Tongue (tissue), 2 donors: Measurements from ENCODE around the gene ABCA12. TPM values are rescaled to one million over a fixed set of nuclear protein-coding genes. Genes with fewer than 3 reads are reported as not detected.
A peak's percentile ranks its signal among the peaks of the same experiment; 100 is the strongest.
"Not testable (repeated sequence)": the region's sequence is repeated elsewhere in the genome, so short reads cannot be mapped to it uniquely, and the experiment has no call there.

ENCODE experiments used
- DNase-seq: peaks from one replicate; pipeline ENCODE4 v3.0.0-alpha.2; 2015
- total RNA-seq: library from RNA; depleted of rRNA; stranded (reverse); fragments of >200 nt; gene quantifications from one replicate; pipeline ENCODE4 v1.2.3, GENCODE V29; 2014

Gene ABCA12
- total RNA-seq: 1.7 TPM

DNA sequence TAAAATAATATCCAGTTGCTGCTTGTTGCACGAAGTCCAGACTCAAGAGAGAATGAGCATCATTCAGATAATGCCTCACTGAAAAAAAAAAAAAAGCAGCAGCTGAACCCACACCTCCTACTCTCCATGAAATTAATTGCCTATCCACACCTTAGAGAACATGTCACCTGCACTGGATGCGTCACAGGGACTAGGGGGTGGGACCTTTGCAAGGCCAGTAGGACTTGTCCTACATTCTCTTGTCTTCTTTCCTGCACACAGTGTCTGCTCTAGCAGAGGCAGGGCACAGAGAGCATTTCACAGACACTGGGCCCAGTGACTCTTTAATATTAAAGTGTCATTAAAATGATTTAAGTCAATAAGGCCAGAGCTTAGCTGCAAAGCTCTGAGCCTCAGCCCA is at the start of gene ABCA12:
TSS of gene ABCA12 (minus strand) at position 148 of the 400 bp plus-strand sequence. CDS start 418 bp downstream, outside the sequence.
- DNase-seq: no peak

GRCh38 chr2:215188078-215188477 is 49.7 kb upstream of the ABCA12 start:
- no peak for DNase-seq

DNA sequence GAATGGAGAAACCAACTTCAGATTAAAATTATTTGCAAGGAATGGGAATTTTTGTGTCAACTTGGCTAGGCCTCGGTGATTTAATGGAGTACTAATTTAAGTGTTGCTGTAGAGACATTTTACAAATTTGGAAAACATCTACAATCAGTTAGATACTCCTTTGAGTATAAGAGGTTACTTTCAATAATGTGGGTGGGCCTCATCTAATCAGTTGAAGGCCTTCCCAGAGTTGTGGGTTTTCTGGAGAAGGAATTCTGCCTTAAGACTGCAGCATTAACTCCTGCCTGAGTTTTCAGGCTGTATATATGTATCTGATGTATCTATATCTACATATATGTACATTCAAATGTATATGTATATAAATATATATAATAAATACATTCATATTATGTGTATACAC is 47.6 kb upstream of the ABCA12 start:
- no peak for DNase-seq

GRCh38 chr2:215178121-215178520 is 39.7 kb upstream of the ABCA12 start:
- no peak for DNase-seq

DNA sequence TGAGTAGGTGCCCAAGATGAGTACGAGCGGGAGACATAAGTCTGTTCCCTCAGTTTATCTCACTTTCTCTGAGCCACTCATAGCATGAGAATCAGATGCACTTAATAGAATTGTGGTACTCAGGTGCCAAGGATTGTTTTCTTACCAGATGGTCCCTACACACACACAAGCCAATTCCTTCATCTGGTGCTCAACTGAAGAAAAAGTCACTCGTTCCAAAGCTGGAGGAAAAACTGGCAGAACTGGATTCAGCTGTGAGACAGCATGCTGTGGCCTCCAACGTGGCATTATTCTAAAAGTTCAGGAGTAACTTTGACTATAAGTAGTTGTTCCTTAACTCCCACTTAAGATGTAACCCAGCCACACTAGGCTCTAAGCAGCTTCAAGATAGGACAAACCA is 33.4 kb upstream of the ABCA12 start:
- no peak for DNase-seq

- no peak for DNase-seq
Observed at GRCh38 chr2:215171151-215171550, 32.7 kb upstream of the ABCA12 start.

DNA sequence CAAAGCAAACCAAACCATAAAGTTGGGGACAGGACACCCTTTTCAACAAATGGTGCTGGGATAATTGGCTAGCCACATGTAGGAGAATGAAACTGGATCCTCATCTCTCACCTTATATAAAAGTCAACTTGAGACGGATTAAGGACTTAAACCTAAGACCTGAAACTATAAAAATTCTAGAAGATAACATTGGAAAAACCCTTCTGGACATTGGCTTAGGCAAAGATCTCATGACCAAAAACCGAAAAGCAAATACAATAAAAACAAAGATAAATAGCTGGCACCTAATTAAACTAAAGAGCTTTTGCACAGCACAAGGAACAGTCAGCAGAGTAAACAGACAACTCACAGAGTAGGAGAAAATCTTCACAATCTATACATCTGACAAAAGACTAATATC is 28.1 kb upstream of the ABCA12 start:
- not testable (repeated sequence) for DNase-seq

GRCh38 chr2:215163319-215163718 is 24.9 kb upstream of the ABCA12 start:
- not testable (repeated sequence) for DNase-seq

DNA sequence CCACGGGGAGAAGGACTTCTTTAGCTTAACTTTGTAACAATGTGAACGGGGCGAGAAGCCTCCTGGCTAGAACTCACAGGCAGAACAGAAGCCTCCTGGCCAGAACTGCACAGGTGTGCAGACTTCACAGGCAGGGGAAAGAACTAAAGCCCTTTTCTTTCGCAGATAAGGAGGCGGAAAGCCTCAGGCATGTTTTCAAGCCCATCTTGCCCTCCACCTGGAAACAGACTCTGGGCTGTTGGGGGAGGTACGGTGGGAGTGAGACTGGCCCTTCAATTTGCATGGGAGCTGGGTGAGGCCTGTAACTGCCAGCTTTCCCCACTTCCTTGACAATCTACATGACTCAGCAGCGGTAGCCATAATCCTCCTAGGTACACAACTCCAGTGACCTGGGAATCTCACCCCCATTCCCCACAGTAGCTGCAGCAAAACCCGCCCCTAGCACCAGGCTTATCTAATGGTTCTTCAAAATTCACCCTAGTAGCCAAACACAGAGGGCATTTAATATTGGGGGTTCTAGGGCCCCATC is 22.9 kb upstream of the ABCA12 start:
- no peak for DNase-seq

DNA sequence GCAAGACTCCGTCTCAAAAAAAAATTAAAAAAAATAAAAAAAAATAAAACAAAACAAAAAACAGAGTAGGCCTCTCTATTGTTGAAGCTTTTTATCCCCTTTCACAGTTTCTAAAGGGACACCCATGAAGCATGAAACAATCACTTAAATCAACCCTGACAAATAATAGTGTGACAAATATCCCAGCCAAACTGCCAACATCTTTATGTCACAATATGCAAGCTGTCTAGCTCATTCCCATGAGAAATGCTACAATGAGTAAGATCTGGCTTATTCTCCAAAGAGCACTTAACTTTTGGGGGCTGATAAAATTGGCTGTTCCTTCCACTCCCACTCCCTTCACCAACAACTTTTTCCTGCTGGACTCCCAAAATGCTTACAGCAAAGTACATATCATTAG is 21.7 kb upstream of the ABCA12 start:
- DNase-seq: no peak

DNA sequence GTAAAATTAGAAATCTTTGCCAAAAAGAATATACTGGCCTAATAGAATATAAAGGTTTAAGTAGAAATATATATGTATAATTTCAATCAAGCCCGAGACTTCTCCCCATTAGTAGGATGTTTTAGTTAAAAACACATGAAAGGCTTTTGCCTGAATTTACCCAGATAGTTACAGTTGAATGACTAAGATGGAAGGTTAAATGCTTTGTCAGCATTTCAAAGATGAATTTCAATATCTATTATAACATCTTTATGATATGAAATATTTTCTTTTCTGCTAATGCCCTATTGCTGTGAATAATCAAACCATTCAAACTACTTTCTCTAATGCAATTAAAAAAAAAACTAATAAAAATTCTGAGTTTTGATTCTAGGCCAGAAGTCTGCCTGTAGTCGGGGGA is 18.0 kb upstream of the ABCA12 start:
- no peak for DNase-seq

DNA sequence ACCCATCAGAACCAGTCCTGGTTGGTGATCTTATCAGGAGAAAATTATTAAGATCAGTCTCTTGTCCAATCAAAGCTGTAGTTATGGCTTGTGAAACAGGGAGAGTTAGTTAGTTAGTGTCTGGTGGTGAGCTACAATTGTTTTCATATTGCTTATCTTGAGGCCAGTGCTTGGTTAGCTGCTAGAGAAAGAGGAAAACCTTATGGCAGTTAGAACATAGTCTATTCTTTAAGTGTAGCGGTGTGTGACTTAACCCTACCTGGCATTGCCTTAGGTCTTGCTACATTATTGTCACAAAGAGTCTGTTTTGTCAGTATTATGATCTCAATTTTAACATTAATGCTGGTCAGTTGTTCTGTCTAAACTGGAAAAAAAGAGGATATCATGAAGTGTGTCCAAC is 11.5 kb upstream of the ABCA12 start:
- DNase-seq: no peak

DNA sequence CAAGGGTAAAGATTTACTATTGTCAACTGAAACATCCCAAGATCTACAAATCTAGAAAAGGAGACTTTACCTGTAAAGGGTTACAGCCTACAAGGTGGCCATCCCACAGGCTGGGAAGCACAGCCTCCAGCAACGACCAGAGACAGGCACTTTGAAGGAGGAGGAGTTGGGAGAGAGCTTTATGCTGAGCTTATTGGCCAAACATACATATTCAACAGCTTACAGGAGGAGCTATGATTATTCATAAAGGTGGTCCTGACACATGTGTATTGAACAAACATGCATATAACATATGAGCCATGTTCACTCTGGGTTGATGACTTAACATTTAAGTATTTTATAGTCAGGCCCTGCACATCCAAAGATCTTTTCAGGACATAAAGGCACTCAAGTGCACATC is 11.1 kb upstream of the ABCA12 start:
- no peak for DNase-seq

GRCh38 chr2:215149060-215149459 is 10.6 kb upstream of the ABCA12 start:
- DNase-seq: no peak

DNA sequence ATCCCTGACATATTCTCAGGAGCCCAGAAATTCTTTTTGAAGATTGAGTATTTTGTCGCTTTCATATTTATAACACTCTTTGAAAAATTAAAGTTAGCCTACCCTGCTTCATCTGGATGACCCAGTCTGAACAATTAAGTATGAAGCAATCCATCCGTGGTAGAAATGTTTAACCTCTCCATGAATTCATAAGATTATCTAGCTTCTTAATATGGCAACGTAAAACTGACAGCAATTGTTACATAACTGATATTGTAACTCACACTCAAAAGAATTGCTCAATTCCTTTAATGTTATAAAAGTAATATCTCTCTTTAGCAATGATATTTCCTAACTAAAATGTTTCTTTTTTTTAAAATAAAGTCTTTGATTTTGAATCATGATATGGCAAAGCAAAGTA is 7.2 kb upstream of the ABCA12 start:
- no peak for DNase-seq

DNA sequence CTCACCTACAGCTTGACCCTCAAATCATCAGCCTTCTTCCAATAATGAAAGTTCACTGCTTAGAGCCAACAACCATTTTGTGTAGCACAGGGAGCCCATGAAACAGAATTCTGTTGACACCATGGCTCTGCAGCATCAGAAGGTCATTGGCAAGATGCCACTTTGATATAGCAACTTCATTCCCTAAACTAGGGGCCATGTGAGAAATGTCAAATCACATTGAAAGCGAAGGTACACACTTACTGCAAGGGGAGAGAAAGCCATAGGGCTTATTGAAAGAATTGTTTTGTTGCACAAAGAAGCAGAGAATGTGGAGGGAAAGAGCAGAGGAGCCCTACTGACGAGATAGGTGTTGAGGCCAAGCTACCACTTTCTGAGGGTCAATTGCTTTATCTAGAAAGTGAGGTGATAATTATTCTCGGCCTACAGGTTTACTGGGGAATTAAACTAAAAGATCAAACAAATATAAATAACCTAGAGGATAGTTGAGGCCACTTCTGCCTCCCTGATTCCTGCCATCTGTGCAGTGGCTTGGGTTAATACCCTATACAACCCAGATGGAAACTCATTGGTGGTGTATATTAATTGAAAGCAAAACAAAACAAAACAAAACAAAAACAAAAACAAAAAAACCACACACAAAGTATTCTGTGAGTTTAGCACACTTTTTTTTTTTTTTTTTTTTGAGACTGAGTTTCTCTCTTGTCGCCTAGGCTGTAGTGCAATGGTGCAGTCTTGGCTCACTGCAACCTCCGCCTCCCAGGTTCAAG is 5.9 kb upstream of the ABCA12 start:
- no peak for DNase-seq

DNA sequence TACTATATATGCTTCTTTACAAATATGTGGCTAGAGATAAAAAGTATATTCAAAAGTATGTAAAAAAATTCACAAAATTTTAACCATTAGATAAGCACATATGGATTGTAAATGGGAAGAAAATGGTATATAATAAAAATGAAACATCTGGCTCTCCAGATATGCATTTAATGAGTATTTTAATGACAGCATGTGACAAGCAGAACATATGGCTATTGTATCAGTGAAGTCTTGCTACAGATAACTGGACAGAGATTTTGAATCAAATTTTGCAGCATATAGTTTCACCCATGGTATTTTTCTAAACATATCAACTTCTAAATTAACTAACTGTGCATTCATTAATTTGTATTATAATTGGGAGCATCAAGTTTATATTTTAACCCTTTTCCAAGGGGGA is 5.0 kb upstream of the ABCA12 start:
- no peak for DNase-seq

GRCh38 chr2:215141706-215142105 is 3.3 kb upstream of the ABCA12 start:
- no peak for DNase-seq

DNA sequence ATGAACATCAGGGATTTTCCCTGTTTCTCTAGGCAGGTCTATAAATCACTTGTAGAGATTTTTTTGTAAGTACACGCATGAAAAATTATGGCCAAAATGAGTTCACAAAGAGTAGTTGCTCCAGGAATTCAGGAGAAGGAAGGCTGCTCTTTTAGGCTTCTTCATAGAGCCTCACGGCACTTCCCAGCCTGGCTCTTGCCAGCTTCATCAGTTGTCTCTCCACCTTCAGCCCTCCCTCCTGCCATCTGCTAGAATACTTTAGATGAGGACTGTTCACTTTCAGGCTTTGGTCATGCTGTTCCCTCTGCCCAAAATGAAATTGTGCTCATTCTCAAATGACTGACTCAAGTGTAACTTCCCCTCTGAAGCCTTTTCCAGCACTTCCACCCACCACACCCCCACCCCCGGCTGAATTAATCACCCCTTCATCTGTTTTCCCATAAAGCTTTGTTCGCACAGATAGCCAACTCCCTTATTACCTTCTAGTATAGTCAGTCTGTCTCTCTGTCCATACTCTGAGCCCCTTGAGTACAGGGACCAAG is 1.8 kb upstream of the ABCA12 start:
- no peak for DNase-seq

DNA sequence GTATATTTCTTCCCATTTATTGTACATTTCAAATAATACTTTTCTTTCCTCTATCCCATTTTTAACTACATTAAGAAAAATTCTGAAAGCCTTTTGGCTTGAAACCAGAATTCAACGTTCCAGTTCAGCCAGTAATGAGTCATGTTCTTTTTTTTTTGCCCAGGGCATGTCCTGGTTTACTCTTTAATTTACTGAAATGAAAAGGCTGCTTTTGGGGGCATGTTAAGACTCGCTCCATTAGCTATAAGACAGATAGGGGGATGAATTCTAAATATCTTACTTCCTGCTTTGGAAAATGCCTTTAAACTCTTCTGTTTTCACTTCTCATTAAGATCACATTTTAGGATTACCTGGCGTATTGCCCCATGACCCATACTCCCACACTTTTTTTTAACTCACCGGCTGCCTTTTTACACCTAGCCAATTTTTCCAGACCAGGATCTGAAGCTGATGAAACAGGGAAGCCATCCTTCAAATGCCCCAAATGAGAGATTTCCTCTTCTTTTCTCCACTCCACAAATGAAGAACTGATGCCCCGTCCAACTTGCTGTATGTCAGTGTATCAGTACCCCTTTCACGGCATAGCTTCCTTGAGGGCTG is 585 bp downstream of the ABCA12 start:
- peak; percentile 49 for DNase-seq

DNA sequence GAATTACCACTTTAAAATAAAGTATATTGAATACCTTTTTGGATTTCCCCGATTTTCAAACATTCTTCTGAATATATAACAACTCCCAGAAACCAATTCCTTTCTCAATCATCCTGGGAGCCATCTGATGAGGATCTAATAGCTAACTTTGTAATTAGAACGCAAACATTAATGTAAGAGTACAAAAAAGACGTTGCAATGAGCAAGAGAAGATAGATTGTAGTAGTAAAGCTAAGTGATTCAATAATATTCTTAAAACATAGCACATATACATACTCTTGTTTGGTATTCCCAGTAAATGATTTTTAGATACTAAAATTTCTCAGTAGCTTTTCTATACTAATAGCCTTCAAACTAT is 1.1 kb downstream of the ABCA12 start:
- DNase-seq: no peak

DNA sequence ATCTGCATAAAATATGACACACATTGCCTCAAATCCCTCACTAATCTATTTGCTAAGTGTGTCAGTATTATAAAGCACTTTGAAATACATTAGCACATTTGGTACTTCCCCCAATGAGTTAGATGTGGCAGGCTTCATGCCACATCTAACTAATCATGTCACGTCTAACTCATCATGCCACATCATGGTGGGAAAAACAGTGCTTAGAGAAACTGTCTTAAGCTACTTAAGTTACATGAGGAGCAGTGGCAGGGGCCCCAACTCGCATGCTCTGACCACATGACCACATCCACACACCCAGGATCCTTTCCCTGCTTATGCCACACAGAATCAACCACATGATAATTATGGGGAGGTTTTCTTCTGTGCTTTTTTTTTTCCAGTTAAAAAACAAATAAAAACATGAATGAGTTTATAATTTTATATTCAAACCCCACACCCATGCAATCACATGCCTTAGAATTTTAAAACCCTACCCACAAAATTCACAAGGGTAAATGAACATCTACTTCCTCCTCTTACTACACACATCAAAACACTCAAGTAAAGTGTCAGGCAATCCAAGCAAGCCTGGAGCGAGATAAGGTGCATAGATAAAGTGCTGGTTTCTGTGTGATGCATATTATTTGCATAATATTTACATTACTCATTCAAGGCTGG is 1.6 kb downstream of the ABCA12 start:
- no peak for DNase-seq

GRCh38 chr2:215120401-215120800 is 18.0 kb downstream of the ABCA12 start:
- DNase-seq: no peak
